ENCODE measurements around the gene ATP8B3.

GRCh38 chr19:1749373-1750342 lies 62.4 kb downstream of the ATP8B3 start:
- no peak for TF ChIP-seq CTCF (IDR thresholded peaks at IDR 0.05; ENCODE audit: insufficient read depth, low read length, poor library complexity, severe bottlenecking)
- TF ChIP-seq EZH2phosphoT487 (conservative IDR thresholded peaks at IDR 0.05; ENCODE audit: low read length) = no peak

All from SU-DHL-6 (cell line).